ENCODE measurements around the gene CMBL.
"Not testable (repeated sequence)": the region's sequence is repeated elsewhere in the genome, so short reads cannot be mapped to it uniquely, and the experiment has no call there.

CMBL gene

DNA sequence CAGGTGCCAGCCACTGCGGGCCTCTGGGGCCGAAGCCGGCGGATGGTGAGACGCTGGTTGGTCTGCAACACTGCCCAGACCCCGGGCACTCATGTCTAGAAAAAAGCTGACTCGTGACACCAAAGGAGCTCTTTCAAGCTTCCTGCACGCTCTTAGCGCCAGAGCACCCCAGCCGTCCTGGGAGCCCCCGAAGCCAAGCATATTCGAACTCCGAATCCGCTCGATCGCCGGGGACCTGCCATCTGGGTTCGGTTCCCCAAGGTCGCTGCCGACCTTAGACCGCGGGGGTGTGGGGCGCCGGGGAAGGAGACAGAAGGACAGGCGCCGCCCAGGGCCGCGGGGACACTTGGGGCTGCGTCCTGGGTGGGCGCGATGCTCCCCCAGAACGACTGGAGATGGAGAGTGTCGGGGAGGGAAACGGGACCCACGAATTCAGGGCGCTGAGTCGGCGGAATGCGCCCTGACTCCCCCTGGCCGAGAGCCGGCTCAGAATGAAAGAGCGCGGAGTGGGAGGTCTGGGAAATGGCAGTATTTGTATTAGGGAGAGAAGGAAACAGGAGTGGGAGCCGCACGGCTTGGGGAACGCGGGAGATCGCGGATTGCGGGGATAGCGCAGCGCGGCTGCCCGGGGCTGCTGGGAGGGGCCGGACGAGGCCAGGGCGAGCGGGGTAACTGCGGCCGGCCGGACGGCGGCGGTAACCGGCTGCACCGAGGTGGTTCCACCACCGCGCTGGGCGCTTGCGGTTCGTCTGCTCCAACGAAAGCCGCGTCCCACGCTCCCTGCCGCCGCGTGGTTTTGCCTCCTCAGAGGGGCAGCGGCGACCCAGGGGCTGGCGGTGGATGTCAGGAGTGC lies 25.7 kb upstream of the CMBL start:
- no peak for DNase-seq

- no peak for DNase-seq
Observed at GRCh38 chr5:10332301-10332700, 24.6 kb upstream of the CMBL start.

- DNase-seq = no peak
Observed at GRCh38 chr5:10331341-10331796, 23.7 kb upstream of the CMBL start.

DNA sequence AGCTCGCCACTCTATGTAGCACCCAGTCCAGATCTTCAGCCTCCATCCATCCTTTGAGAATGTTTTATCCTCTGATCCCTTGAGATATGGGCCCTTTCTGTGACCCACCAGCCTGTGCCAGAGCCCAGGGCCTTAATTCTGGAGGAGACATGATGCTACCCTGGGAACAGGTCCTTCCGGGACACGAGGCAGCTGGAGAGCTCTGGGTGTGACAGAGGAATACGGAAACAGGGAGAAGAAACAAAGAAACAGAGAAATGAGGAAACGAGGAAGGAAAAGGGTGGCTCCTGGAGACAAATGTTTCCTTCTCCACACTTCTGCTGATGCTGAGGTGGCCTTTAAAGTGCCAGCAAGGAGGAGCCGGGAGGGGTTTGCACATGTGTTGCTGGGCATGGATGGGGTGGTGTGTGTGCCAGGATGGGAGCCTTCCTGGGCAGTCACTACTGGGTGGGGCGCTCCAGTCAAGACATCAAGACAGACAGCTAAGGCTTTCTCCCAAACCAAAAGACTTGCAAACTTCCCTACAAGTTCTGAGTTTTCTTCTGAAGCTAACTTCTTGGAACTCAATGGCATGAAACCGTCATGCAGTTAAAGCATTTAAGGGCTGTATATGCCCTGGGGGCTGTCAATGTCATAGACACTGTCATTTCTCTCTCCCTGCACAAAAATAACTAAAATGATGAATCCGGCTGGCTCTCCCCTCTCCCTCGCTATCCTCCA lies 23.0 kb upstream of the CMBL start:
- no peak for DNase-seq

DNA sequence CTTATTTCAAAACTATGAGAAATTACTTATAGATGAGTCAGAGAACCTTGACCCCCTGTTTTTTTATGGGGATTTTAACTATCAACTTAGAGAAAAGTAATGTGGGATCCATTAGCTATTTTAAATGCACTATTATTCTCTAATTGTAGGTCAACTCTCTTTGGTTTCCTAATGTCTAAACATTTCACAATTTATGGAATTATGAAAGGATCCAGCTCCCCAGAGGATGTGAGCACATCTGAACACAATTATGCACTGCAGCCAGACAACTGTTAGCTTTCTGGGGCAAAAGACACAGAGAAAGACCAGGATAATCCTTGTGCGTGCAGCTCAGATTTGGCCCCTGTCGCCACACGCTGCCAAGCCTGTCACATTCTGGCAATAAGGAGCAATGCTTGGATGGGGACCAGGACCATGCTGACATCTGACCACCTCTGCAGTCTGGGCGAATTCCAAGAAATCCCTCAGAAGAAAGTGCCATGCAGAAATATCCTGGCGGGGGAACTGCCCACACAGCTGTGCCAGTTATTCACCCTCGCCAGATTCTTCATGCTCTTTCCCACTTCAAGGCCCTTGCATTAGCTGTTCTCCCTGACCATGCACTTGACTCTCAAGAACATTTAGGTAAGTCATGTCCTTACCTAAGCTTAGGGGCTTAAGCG lies 22.2 kb upstream of the CMBL start:
- no peak for DNase-seq

- no peak for DNase-seq
Observed at GRCh38 chr5:10329446-10329819, 21.7 kb upstream of the CMBL start.

DNA sequence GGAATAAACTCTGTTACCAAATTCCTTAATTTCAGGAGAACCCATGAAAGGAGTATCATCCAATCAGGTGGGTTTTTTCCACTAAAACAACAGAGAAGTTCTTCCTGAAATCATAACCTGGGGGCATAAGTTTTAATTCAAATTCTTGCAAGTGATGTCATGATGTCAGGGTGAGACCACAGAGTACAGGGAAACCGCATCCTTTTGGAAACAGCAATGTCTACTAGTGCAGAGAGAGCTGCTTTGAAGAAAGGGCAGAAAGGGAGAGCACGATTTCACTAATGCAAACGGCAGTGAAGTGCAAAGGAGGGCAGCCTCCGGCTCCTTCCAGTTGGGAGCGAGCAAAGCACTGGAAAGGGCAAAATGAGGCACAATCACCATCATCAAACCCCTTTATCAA lies 20.6 kb upstream of the CMBL start:
- no peak for DNase-seq

GRCh38 chr5:10324518-10325370 lies 17.0 kb upstream of the CMBL start:
- no peak for DNase-seq

- DNase-seq = no peak
Observed at GRCh38 chr5:10323588-10324488, 16.1 kb upstream of the CMBL start.

- DNase-seq = no peak
Observed at GRCh38 chr5:10321882-10322281, 14.2 kb upstream of the CMBL start.

GRCh38 chr5:10320793-10321192 lies 13.1 kb upstream of the CMBL start:
- DNase-seq = no peak

DNA sequence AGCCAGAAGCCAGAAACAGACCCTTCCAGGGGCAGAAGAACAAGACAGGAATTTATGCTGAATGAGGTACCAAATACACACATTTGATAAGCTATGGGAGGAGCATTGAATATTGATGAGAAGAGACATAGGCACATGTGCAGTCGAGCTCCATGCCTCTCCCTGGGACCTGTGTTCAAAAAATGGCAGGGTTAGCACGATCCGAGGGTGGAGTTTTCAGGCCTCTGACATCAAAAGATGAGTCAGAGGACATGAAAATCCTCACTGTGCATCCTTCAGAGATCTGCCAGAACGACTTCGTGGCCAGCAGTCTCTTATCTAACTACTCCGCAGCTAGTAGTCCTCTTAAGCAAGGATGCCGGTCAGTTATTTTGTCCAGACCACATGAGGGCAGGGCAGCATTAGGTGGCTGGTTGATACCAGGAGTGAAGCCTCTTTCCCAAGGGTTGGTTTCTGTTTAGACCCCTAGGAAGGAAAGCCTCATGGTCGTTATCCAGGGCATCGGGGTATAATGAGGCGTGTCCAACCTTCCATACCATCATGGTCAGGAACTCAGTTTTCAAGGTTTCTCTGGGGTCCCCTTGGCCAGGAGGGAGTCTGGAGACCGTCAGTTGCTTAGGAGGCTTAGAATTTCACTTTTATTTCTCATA lies 11.6 kb upstream of the CMBL start:
- DNase-seq = no peak

- no peak for DNase-seq
Observed at GRCh38 chr5:10317825-10318682, 10.4 kb upstream of the CMBL start.

GRCh38 chr5:10315824-10316509 lies 8.3 kb upstream of the CMBL start:
- DNase-seq = no peak

DNA sequence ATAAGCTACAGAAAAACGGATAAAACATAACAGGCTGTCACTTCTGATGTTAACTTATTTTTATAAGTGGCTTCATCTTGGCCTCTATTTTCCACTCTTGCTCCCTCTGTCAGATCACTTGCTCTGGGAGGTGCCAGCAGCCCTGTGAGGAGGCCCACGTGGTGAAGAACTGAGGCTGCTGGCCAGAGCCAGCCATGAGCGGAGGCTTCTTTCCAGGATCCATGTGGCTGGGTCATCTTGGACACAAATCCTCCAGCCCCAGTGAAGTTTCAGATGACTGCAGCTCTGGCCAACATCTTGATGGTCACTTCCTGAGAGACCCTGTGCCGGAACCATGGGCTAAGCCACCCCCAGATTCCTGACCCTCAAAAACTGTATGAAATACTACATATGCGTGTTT lies 7.5 kb upstream of the CMBL start:
- no peak for DNase-seq

DNA sequence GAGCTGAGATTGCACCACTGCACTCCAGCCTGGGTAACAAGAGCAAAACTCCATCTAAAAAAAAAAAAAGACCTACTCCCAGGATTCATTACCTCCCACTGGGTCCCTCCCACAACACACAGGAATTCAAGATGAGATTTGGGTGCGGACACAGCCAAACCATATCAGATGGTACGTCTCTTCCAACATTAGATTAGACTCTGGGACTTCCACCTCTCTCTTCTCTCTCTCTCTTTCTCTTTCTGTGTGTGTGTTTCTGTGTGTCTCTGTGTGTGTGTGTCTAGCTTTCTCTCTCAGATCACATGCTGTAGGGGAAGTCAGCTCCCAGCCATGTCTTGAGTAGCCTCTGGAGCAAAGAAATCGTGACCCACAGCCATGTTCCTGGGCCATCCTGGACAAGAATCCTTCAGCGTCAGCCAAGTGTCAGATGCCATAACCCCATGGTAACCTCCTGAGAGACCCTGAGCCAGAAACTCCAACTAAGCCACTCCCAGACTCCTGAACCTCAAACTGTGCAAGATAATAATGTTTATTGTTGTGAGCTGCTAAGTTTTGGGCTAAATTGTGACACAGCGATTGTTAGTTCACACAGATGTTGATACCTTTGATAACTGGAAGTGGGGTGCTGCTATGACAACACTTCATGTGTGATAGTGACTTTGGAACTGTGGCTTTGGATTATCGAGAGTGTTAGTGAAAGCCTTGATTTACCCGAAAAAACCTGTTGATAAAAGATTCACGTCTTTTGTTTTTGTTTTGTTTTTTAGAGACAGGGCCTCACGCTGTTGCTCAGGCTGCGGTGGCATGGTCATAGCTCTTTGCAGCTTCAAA lies 4.1 kb upstream of the CMBL start:
- DNase-seq = no peak

DNA sequence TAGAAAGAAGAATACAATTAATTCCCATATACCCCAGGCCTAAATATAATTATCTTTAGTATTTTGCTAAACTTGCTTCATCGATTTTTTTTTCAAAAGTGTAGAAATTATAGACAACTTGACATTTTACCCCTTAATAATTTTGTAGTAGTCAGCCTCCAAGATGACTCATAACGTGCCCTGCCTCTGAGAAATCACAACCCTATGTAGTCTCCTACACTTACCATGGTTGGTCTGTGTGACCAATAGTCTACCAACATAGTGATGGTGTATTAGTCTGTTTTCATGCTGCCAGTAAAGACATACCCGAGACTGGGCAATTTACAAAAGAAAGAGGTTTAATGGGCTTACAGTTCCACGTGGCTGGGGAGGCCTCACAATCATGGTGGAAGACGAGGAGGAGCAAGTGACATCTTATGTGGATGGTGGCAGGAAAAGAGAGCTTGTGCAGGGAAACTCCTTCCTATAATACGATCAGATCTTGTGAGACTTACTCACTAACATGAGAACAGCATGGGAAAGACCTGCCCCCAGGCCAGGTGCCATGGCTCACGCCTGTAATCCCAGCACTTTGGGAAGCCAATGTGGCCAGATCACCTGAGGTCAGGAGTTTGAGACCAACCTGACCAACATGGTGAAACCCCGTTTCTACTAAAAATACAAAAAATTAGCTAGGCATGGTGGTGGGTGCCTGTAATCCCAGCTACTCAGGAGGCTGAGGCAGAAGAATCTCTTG lies 3.3 kb upstream of the CMBL start:
- not testable (repeated sequence) for DNase-seq
